GM12878 (cell line): Measurements from ENCODE around the gene IER5. TPM values are rescaled to one million over a fixed set of nuclear protein-coding genes. Genes with fewer than 3 reads are reported as not detected.

Source experiments
- ATAC-seq: fragments of 200-7000 bp; cut with Tn5 transposase; 3 replicates; pipeline ENCODE4 v1.9.1; 2020; ENCODE audit warnings: mild to moderate bottlenecking, moderate library complexity
- BruUV-seq: library from RNA; stranded (reverse); fragments of 400-500 nt; replicated peaks from 2 replicates; lab custom pipeline; 2021; lab: Mats Ljungman, UMichigan
- CTCF ChIA-PET: fragments of 300-600 bp; sonication (Branson Sonifier 250); formaldehyde crosslinking; extraction: SDS; loops from one replicate; lab custom pipeline; 2021; ENCODE audit warnings: inconsistent platforms; lab: Yijun Ruan, JAX
- POLR2A ChIA-PET: fragments of 350-600 bp; formaldehyde crosslinking; extraction: SDS; loops from one replicate; lab custom pipeline; 2021; ENCODE audit warnings: inconsistent platforms; lab: Charles Lee
- RAD21 ChIA-PET: fragments of 300-600 bp; sonication (Branson Sonifier 250); formaldehyde crosslinking; loops from one replicate; lab custom pipeline; 2023; ENCODE audit warnings: antibody characterized with exemption; ENCODE audit not compliant: unreplicated experiment; lab: Charles Lee
- SMC1A ChIA-PET: fragments of 300-600 bp; sonication (Branson Sonifier 250); formaldehyde crosslinking; loops from one replicate; lab custom pipeline; 2023; ENCODE audit not compliant: unreplicated experiment, uncharacterized antibody; lab: Charles Lee
- DNase-seq: peaks from one replicate; pipeline ENCODE4 v3.0.0-alpha.2; 2011; ENCODE audit warnings: low read depth, low spot score
- FAIRE-seq: peaks from 3 replicates; lab custom pipeline; 2011; peaks lifted over from hg19 to GRCh38; lab: Jason Lieb, UNC
- H2AFZ ChIP-seq: 2 replicates; pipeline ENCODE4 v1.6.0; 2011; ENCODE audit warnings: low read depth, low read length, control low read depth; ENCODE audit not compliant: control insufficient read depth
- H3K27ac ChIP-seq: 2 replicates; pipeline ENCODE4 v1.5.1; 2011; ENCODE audit warnings: control low read depth; ENCODE audit not compliant: control insufficient read depth, insufficient read depth
- H3K27me3 ChIP-seq, 2 experiments: replicated peaks in 1 of 2; 2 replicates each; pipeline versions ENCODE4 v1.6.0 to v1.6.1; 2011; ENCODE audit warnings: low read length in 1 of 2; ENCODE audit not compliant: control insufficient read depth in 2 of 2, insufficient read depth in 2 of 2
- H3K36me3 ChIP-seq, 2 experiments: 2 replicates each; pipeline ENCODE4 v1.5.1; 2011; ENCODE audit warnings: low read length in 1 of 2; ENCODE audit not compliant: control insufficient read depth in 2 of 2, insufficient read depth in 2 of 2
- H3K4me1 ChIP-seq: 2 replicates; pipeline ENCODE4 v1.6.1; 2011; ENCODE audit warnings: mild to moderate bottlenecking, low read length, moderate library complexity, mixed read lengths; ENCODE audit not compliant: control insufficient read depth, insufficient read depth
- H3K4me2 ChIP-seq: 2 replicates; pipeline ENCODE4 v1.6.0; 2011; ENCODE audit warnings: control low read depth; ENCODE audit not compliant: control insufficient read depth, insufficient read depth
- H3K4me3 ChIP-seq: fragments of 200-600 bp; sonication (generic); 2 replicates; pipeline ENCODE4 v1.5.1; 2016
- H3K79me2 ChIP-seq: 2 replicates; pipeline ENCODE4 v1.6.0; 2011; ENCODE audit warnings: low read length; ENCODE audit not compliant: control insufficient read depth, insufficient read depth
- H3K9ac ChIP-seq: 2 replicates; pipeline ENCODE4 v1.8.0; 2011; ENCODE audit warnings: low read length, control low read depth, mixed read lengths; ENCODE audit not compliant: control insufficient read depth, insufficient read depth
- H3K9me3 ChIP-seq: replicated peaks from 3 replicates; pipeline ENCODE4 v1.5.1; 2011; ENCODE audit warnings: mild to moderate bottlenecking, low read length; ENCODE audit not compliant: control insufficient read depth, insufficient read depth
- H4K20me1 ChIP-seq: 2 replicates; pipeline ENCODE4 v1.6.0; 2011; ENCODE audit not compliant: control insufficient read depth, insufficient read depth
- CEBPB ChIP-seq, 2 experiments: fragments of 150-350 bp in 1 of 2; IDR thresholded peaks; 2 replicates each; pipeline ENCODE4 v1.6.1; 2012 to 2014; ENCODE audit warnings: low read depth in 2 of 2, low read length in 2 of 2, borderline replicate concordance in 1 of 2, inconsistent platforms in 1 of 2
- CREB1 ChIP-seq: IDR thresholded peaks from 2 replicates; pipeline ENCODE4 v1.6.1; 2012; ENCODE audit warnings: low read depth, mild to moderate bottlenecking, inconsistent platforms
- IRF4 ChIP-seq: IDR thresholded peaks from 2 replicates; pipeline ENCODE4 v1.6.1; 2011; ENCODE audit warnings: low read depth, low read length
- MTA3 ChIP-seq: IDR thresholded peaks from 2 replicates; pipeline ENCODE4 v1.6.1; 2012; ENCODE audit warnings: low read length, inconsistent platforms, borderline replicate concordance
- NFIC ChIP-seq: IDR thresholded peaks from 2 replicates; pipeline ENCODE4 v1.6.1; 2012; ENCODE audit warnings: low read depth, mild to moderate bottlenecking, inconsistent platforms, low read length, moderate library complexity
- NR2C2 ChIP-seq: IDR thresholded peaks from 2 replicates; pipeline ENCODE4 v1.6.1; 2011; ENCODE audit warnings: borderline replicate concordance, low read depth; ENCODE audit not compliant: control insufficient read depth, insufficient read length
- NR2F1 ChIP-seq: fragments of 450-650 bp; conservative IDR thresholded peaks from 2 replicates; pipeline ENCODE4 v1.6.1; 2017; ENCODE audit warnings: mild to moderate bottlenecking
- POLR2AphosphoS2 ChIP-seq: IDR thresholded peaks from 2 replicates; pipeline ENCODE4 v1.6.1; 2011; ENCODE audit warnings: low read depth, mild to moderate bottlenecking, low read length, improper control_type of control experiment, moderate library complexity
- POU2F2 ChIP-seq: IDR thresholded peaks from 3 replicates; pipeline ENCODE4 v1.6.1; 2011; ENCODE audit warnings: low read depth, mild to moderate bottlenecking, low read length, borderline replicate concordance
- RB1 ChIP-seq: fragments of 450-650 bp; formaldehyde crosslinking; IDR thresholded peaks from 2 replicates; pipeline ENCODE4 v1.6.1; 2017; ENCODE audit warnings: mild to moderate bottlenecking, borderline replicate concordance
- RUNX3 ChIP-seq: IDR thresholded peaks from 2 replicates; pipeline ENCODE4 v1.6.1; 2012; ENCODE audit warnings: low read length, inconsistent platforms
- SPI1 ChIP-seq: IDR thresholded peaks from 2 replicates; pipeline ENCODE4 v1.6.1; 2011; ENCODE audit warnings: low read depth, mild to moderate bottlenecking, low read length, moderate library complexity, borderline replicate concordance; ENCODE audit not compliant: insufficient read depth
- SREBF2 ChIP-seq: IDR thresholded peaks from 2 replicates; pipeline ENCODE4 v1.6.1; 2012; ENCODE audit warnings: mild to moderate bottlenecking, low read length
- ZBED1 ChIP-seq: IDR thresholded peaks from 2 replicates; pipeline ENCODE4 v1.6.1; 2016; ENCODE audit warnings: borderline replicate concordance
- ZNF24 ChIP-seq: fragments of 450-650 bp; IDR thresholded peaks from 2 replicates; pipeline ENCODE4 v1.6.1; 2017; ENCODE audit warnings: antibody characterized with exemption, mild to moderate bottlenecking
- WGBS: methylation state at CpG from one replicate; pipeline ENCODE4 v1.1.6; 2016; ENCODE audit warnings: low lambda C conversion rate; ENCODE audit not compliant: insufficient replicate concordance, insufficient coverage; ENCODE audit errors: missing lambda C conversion rate; 5-methylcytosine and 5-hydroxymethylcytosine counted together
- in situ Hi-C: fragments of 300-500 bp; cut with MboI; formaldehyde crosslinking; loops from 9 replicates; pipeline ENCODE4 v1.14.3; 2018; ENCODE audit warnings: mixed read lengths
- intact Hi-C: fragments of 100-400 bp; cut with micrococcal nuclease; formaldehyde crosslinking; loops from one replicate; pipeline ENCODE4 v1.14.2; 2022; ENCODE audit not compliant: unreplicated experiment
- polyA plus RNA-seq, 11 experiments: library from polyadenylated mRNA; depleted of rRNA in 4 of 11; unstranded in 6 of 11; stranded (reverse) in 5 of 11; fragments of >200 nt; fragmentation: Nextera tagmentation in 4 of 11; fragmentation: Illumina TruSeq in 1 of 11; extraction: Ambion mirVana in 4 of 11; extraction: Trizol in 1 of 11; gene quantifications; 1 replicate in 1 of 11; 2 replicates in 10 of 11; pipeline versions ENCODE4 v1.2.1 to v1.2.3, GENCODE V29; 2011 to 2016; ENCODE audit warnings: inconsistent platforms in 2 of 11, missing spikeins in 2 of 11, low read depth in 1 of 11
- total RNA-seq, 4 experiments: library from RNA; depleted of rRNA in 3 of 4; stranded (reverse); fragments of >200 nt in 3 of 4; fragmentation: Illumina TruSeq in 1 of 4; extraction: Trizol in 1 of 4; gene quantifications; 2 replicates each; pipeline versions ENCODE4 v1.2.1 to v1.2.3, GENCODE V29; 2013 to 2021
- TF ChIP-seq, protein P1 (sequence below): fragments of 450-650 bp; formaldehyde crosslinking; IDR thresholded peaks from 2 replicates; pipeline ENCODE4 v1.4.0; 2020; ENCODE audit warnings: mild to moderate bottlenecking, moderate library complexity

IER5 gene
- total and polyA plus RNA-seq, 10 of the 15 experiments (the other 5 are each of a cell fraction or from before 2014, with no cell fraction given), result 4.3 to 75.2 (median 30.5) TPM

GRCh38 chr1:181090641-181091126 lies 2.2 kb downstream of the IER5 start:
- POLR2A ChIA-PET, result interaction anchor here (0.6 to 10.4 kb wide), 19 partner anchors 8 to 186 kb away, joined by 3 to 142 read pairs (median 8); partner anchors contain the start of gene MR1

More at GRCh38 chr1:181090641-181091126, 2.2 kb downstream of the IER5 start:
- peak; percentile 76; the same call in 1 of the 2 replicates for TF ChIP-seq SPI1
- TF ChIP-seq POLR2AphosphoS2, result peak; percentile 56; the same call in 1 of the 2 replicates
- no peak for TF ChIP-seq CEBPB (IDR thresholded peaks at IDR 0.05; ENCODE audit: borderline replicate concordance in 1 of 2, low read depth in 2 of 2, low read length in 2 of 2)
- TF ChIP-seq RB1, result no peak
- TF ChIP-seq IRF4, result peak; percentile 70; the same call in 1 of the 2 replicates
- TF ChIP-seq NR2F1, result no peak
- 0 out of 3 replicates have a peak, but pooled peaks have one; percentile 44 for TF ChIP-seq POU2F2
- TF ChIP-seq CREB1, result 0 out of 2 replicates have a peak, but pooled peaks have one; percentile 11
- TF ChIP-seq NFIC, result peak; percentile 0; the same call in 1 of the 2 replicates
- TF ChIP-seq SREBF2, result no peak
- peak; percentile 14; the same call in 1 of the 2 replicates for TF ChIP-seq MTA3
- TF ChIP-seq RUNX3, result 0 out of 2 replicates have a peak, but pooled peaks have one; percentile 37
- TF ChIP-seq NR2C2, result no peak
- TF ChIP-seq ZNF24, result peak; percentile 95
- TF ChIP-seq, protein P1, sequence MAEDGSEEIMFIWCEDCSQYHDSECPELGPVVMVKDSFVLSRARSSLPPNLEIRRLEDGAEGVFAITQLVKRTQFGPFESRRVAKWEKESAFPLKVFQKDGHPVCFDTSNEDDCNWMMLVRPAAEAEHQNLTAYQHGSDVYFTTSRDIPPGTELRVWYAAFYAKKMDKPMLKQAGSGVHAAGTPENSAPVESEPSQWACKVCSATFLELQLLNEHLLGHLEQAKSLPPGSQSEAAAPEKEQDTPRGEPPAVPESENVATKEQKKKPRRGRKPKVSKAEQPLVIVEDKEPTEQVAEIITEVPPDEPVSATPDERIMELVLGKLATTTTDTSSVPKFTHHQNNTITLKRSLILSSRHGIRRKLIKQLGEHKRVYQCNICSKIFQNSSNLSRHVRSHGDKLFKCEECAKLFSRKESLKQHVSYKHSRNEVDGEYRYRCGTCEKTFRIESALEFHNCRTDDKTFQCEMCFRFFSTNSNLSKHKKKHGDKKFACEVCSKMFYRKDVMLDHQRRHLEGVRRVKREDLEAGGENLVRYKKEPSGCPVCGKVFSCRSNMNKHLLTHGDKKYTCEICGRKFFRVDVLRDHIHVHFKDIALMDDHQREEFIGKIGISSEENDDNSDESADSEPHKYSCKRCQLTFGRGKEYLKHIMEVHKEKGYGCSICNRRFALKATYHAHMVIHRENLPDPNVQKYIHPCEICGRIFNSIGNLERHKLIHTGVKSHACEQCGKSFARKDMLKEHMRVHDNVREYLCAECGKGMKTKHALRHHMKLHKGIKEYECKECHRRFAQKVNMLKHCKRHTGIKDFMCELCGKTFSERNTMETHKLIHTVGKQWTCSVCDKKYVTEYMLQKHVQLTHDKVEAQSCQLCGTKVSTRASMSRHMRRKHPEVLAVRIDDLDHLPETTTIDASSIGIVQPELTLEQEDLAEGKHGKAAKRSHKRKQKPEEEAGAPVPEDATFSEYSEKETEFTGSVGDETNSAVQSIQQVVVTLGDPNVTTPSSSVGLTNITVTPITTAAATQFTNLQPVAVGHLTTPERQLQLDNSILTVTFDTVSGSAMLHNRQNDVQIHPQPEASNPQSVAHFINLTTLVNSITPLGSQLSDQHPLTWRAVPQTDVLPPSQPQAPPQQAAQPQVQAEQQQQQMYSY (CRISPR knock-in tag), result 0 out of 2 replicates have a peak, but pooled peaks have one; percentile 41
- TF ChIP-seq ZBED1, result 0 out of 2 replicates have a peak, but pooled peaks have one; percentile 25
- TF ChIP-seq, all 136 proteins: peak for 11
- ChIA-PET RAD21 (interaction anchor here (0.8 to 26.9 kb wide), 20 partner anchors 9 to 209 kb away, joined by 3 to 966 read pairs (median 5); partner anchors contain the start of gene MR1), CTCF (interaction anchor here (0.9 to 38.4 kb wide), 13 partner anchors 8 to 209 kb away, joined by 3 to 1067 read pairs (median 7); no protein-coding TSS in a partner anchor), SMC1A (interaction anchor here (0.6 to 39.2 kb wide), 19 partner anchors 11 to 589 kb away, joined by 3 to 1399 read pairs (median 4); partner anchors contain the start of gene ACBD6)
- Histone ChIP-seq H3K27me3 (no peaks in the 10 kb centered on the region), H2AFZ (no peak overlapping the region), H3K4me3 (peak overlapping the region; percentile 99), H3K9ac (peak overlapping the region; percentile 98), H3K9me3 (no peaks in the 10 kb centered on the region; the same call in 2 of the 3 replicates), H3K27ac (peak overlapping the region; percentile 97), H3K4me2 (peak overlapping the region; percentile 89), H3K36me3 (peaks cover 0 to 18% of the 10 kb centered on the region in 2 experiments; a peak in 3 of 4 replicates), H4K20me1 (peaks cover 5% of the 10 kb centered on the region; the same call in 1 of the 2 replicates), H3K4me1 (peaks cover 11% of the 10 kb centered on the region), H3K79me2 (peaks cover 67% of the 10 kb centered on the region)
- BruUV-seq, result no TSS peak
- ATAC-seq, result peak; percentile 31
- FAIRE-seq, result no peak
- no peak for DNase-seq
- in situ Hi-C loops (loop anchor here (5.0 kb wide), 1 partner anchor 42 kb away; no protein-coding TSS in a partner anchor), intact Hi-C loops (loop anchor here (1.0 kb wide), 1 partner anchor 50 kb away; no protein-coding TSS in a partner anchor)
- under 1% methylated on average over 9 of the region's 9 CpGs for WGBS
